ENCODE results near the gene ZNF506. TPM values are rescaled to one million over a fixed set of nuclear protein-coding genes. Genes with fewer than 3 reads are reported as not detected.
A peak's percentile ranks its signal among the peaks of the same experiment; 100 is the strongest.
"Not testable (repeated sequence)": the region's sequence is repeated elsewhere in the genome, so short reads cannot be mapped to it uniquely, and the experiment has no call there.

The ZNF506 gene
- total RNA-seq, 1 experiment from 2014 or later = 1.8 TPM

GRCh38 chr19:19781791-19782190 lies 39.8 kb downstream of the ZNF506 start:
- not testable (repeated sequence) for DNase-seq (ENCODE audit: low read depth)

- DNase-seq (ENCODE audit: low read depth) = no peak
Measured at GRCh38 chr19:19778666-19779065, 42.9 kb downstream of the ZNF506 start.

GRCh38 chr19:19777692-19778091 lies 43.9 kb downstream of the ZNF506 start:
- DNase-seq (ENCODE audit: low read depth) = no peak

GRCh38 chr19:19776206-19777008 lies 45.1 kb downstream of the ZNF506 start:
- peak; percentile 99 for DNase-seq (ENCODE audit: low read depth)

DNA sequence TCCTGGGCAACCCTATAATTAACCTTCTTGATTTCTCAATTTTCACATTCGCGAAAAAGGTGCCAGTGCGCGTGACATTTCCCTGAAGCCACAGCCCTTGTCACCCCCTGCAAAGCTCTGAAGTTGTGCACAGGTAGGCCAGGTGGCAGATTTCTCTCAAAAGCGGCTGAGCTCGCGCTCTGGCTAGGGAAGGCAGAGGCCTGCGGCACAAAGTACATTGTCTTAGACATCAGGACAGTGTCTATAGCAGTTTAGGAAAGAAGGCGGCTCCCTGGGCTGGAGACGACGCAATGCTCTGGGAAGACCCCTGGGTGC lies 45.7 kb downstream of the ZNF506 start:
- DNase-seq (ENCODE audit: low read depth) = no peak

GRCh38 chr19:19774354-19775033 lies 47.1 kb downstream of the ZNF506 start:
- DNase-seq (ENCODE audit: low read depth) = no peak

DNA sequence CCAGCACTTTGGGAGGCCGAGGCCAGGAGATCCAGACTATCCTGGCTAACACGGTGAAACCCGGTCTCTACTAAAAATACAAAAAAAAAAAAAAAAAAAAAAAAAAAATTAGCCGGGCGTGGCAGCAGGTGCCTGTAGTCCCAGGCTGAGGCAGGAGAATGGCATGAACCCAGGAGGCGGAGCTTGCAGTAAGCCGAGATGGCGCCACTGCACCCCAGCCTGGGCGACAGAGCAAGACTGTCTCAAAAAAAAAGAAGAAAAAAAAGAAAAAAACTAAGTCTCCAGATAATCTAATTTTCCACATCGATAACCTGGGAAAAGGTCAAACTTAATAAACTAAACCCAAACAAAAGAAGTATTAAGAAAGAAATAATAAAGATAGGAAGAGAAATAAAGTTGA lies 49.6 kb downstream of the ZNF506 start:
- not testable (repeated sequence) for DNase-seq (ENCODE audit: low read depth)

- not testable (repeated sequence) for DNase-seq (ENCODE audit: low read depth)
Measured at GRCh38 chr19:19769971-19770370, 51.6 kb downstream of the ZNF506 start.

DNA sequence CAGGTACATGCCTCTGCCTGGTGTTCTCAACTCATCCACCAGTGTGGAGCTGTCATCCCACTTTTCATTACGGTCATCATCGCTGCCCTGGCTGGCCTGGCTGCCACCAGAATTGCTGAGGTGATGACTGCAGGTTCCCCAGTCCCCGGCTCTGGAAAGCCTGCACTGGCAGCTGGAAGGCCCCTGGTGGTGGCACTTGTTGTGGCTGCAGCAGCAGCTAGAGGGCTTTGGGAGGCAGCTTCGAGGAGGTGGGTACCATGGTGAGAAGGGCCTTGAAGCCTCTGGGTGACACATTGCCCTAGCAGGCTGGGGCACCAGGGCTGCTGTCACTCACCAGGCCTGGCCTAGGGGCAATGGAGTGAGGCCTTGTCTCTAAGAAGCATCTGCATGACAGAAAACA lies 63.4 kb downstream of the ZNF506 start:
- no peak for DNase-seq (ENCODE audit: low read depth)

DNA sequence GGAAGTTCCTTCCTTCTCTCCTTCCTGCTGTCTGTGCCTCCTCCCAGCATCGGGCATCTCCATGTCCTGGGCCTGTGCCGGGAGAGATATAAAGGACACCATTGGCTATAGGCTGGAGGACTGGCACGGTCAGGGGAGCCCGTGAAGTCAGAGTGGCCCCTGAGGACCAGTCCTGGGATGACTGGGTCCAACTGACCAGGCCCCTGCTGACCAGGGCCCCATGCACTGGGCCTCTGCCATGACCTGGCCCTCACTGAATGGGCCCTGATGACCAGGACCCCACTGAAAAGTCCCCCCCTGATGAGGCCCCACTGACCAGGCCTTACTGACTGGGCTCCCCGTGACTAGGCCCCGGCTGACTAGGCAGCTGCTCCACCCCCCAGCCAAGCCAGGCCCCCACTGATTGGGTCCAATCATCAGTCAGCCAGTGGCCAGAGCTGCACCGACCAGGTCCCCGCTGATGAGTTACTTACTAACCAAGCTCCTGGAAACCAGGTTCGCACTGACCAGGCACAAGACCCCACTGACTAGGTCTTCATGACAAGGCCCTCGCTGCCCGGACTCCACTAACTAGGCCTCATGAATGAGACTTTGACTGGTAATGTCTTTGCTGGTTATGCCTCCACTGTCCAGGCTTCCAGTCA lies 68.7 kb downstream of the ZNF506 start:
- no peak for DNase-seq (ENCODE audit: low read depth)

DNA sequence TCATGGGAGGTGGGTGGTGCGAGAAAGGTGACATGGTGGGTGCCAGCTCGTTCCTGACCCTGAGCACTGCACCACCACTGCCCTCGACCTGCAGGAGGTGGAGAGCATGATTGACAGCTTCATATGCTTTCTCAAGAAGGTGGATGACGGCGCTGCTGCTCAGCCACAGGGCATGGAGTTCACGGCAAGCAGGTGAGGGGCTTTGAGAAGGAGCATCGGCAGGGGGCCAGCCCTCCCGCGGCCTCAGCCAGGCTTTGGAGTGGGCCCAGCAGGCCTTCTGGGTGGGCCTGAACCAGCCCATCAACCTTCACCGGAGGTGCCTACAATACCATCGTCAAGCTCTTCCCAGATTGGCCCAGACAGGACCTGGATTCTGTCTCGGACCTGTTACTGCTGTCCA lies 69.7 kb downstream of the ZNF506 start:
- DNase-seq (ENCODE audit: low read depth) = no peak

GRCh38 chr19:19750842-19751790 lies 70.4 kb downstream of the ZNF506 start:
- no peak for DNase-seq (ENCODE audit: low read depth)

DNA sequence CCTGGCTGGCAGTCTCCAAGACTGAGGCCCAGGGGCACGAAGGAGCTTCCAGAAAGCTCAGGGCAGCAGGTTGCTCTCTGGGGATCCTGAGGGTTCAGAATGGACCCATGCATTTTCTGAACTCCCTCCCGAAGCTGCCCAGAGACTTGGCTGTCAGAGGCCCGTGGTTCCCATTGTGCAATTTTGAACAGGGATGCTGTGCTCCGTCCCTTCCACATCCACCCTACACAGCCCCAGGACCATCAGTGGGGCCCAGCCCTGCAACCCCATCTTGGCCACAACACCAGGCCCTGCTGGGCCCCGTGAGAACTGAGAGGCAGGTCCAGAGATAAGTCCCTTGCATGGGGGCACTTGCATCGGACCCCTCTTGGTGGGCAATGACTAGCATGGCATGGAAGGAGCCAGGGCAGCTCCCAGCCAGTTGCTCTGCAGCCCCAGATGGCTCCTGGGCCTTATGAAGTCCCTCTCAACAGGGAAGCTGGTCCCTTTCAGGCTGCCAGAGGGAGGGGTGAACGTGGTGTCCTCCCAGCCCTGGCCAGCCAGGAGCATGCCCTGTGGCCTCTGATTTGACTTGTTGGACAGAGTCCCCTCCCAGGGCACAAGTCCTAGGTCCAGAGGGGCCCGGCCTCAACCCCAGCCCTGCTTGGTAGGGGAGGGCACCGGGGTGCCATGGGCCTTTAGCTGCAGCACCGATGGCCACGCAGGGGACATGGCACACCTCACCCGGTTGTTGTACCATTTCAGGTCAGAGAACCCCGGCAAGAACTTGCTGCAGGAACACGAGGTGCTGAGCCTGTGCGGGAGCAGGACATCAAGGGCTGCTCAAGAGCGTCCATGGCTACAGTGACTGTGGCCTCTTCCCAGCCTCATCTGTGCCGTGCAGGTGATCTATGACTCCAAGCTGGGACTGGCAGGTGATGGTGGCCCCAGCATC lies 71.4 kb downstream of the ZNF506 start:
- no peak for DNase-seq (ENCODE audit: low read depth)

DNA sequence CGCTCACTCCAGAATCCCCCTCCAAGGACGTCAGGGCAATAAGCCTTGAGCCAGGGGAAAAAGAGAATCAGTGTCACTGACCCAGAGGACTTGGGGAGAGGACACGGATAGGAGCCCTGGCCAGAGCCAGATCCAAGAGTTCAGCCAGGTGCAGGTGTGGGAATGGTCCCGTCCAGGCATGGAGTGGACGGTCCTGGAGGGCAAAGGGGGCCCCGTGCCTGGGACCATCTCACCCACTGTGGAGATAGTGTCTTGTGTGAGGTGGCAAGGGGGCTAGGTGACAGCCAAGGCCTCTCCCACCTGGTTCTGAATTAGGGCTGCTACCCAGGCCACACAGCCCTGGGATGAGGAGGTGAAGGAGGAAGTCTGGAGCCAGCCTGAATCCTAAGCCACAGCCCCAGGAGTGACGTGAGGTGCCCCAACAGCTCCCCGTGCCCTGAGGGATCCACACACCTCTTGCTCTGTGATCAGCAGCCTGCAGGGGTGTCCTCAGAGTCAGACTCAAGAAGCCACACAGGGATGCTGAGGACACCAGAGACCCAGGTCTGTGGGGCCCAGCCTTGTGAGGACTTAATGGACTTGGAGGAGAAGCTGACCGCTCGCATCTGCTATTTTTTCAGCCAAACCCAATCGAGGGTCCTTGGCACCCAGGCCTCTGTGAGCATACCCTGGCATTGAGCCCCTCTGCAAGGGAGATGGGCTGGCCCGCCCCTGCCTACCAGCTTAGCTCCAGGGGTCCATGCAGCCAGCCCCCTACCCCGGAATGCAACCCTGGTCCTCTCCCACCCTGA lies 72.2 kb downstream of the ZNF506 start:
- no peak for DNase-seq (ENCODE audit: low read depth)

GRCh38 chr19:19748249-19748938 lies 73.2 kb downstream of the ZNF506 start:
- DNase-seq (ENCODE audit: low read depth) = no peak

DNA sequence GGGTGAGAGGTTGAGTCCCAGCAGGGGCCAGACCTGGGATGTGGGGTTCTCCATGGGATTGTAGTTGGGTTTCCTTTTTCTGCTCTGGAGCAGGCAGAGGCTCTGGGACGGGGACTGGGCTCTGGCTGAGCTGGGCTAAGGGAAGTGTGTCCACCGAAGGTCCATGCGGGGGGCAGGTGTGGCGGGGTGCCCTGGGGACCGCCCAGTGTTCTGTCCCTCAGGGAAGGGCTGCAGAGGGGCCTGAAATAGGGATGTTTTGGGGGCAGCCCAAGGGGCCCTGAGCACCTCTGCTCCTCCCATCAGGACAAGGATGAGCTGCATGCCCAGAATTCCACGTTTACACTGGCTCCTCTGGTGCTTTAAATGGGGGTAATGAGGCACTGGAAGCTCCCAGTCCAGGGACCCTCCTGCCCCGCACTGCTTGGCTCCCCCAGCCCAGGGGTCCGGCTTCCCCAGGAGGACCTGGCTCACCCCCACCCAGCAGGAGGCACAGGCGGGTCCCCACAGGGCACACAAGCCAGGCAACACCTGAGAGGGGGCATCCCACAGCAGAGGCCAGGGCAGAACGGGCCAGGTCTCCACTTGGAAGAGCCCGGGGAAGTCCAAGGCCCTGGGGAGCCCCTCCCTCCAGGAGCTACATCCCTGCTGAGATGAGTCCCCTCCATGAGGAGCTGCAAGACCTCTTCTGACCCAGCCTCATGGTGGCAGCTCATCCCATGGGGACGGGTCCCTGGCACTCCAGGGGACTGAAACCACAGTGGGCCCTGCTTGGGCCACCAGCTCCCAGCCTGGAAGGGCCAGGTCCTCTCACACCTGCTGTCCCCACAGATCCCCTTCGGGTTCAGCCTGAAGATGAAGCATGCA lies 74.0 kb downstream of the ZNF506 start:
- no peak for DNase-seq (ENCODE audit: low read depth)

- no peak for DNase-seq (ENCODE audit: low read depth)
Measured at GRCh38 chr19:19746286-19747213, 75.0 kb downstream of the ZNF506 start.

Measured in HT1080 (cell line).